ENCODE results near the gene ACYP2. TPM values are rescaled to one million over a fixed set of nuclear protein-coding genes. Genes with fewer than 3 reads are reported as not detected.

The ACYP2 gene
- total and polyA plus RNA-seq, 4 donors: 23.6 to 61.4 (median 43.1) TPM

GRCh38 chr2:54081574-54081973 is 33.8 kb upstream of the ACYP2 start:
- Histone ChIP-seq H3K27ac (ENCODE audit: low read depth, low read length) (no peak overlapping the region), H3K36me3 (ENCODE audit: control insufficient read depth, insufficient read depth, low read length) (no peaks in the 10 kb centered on the region), H3K9me3 (ENCODE audit: control insufficient read depth, insufficient read depth, low read length) (no peaks in the 10 kb centered on the region), H3K4me3 (ENCODE audit: low read depth, low read length) (no peak overlapping the region), H3K4me1 (ENCODE audit: control insufficient read depth, insufficient read depth, low read length) (peaks cover 3% of the 10 kb centered on the region), H3K27me3 (ENCODE audit: control insufficient read depth, insufficient read depth, low read length) (no peaks in the 10 kb centered on the region)
- 95% methylated on average over 3 of the region's 6 CpGs for WGBS (ENCODE audit: insufficient coverage)
- no peak for DNase-seq (ENCODE audit: low read depth in 4 of 6, low spot score in 6 of 6)

- 35% methylated on average over 6 of the region's 6 CpGs for WGBS (ENCODE audit: insufficient coverage)
- peaks cover 3% of the 10 kb centered on the region for H3K4me1 ChIP-seq (ENCODE audit: control insufficient read depth, insufficient read depth, low read length)
- no peaks in the 10 kb centered on the region for H3K9me3 ChIP-seq (ENCODE audit: control insufficient read depth, insufficient read depth, low read length)
- DNase-seq (ENCODE audit: low read depth in 4 of 6, low spot score in 6 of 6): peak in 5 of 6 donors; percentile 4 to 95 (median 66)
- H3K36me3 ChIP-seq (ENCODE audit: control insufficient read depth, insufficient read depth, low read length): no peaks in the 10 kb centered on the region
- H3K27ac ChIP-seq (ENCODE audit: low read depth, low read length): no peak overlapping the region
- no peaks in the 10 kb centered on the region for H3K27me3 ChIP-seq (ENCODE audit: control insufficient read depth, insufficient read depth, low read length)
- H3K4me3 ChIP-seq (ENCODE audit: low read depth, low read length): no peak overlapping the region
Observed at GRCh38 chr2:54083021-54083420, 32.4 kb upstream of the ACYP2 start.

GRCh38 chr2:54083445-54083844 is 32.0 kb upstream of the ACYP2 start:
- no peaks in the 10 kb centered on the region for H3K9me3 ChIP-seq (ENCODE audit: control insufficient read depth, insufficient read depth, low read length)
- peaks cover 3% of the 10 kb centered on the region for H3K4me1 ChIP-seq (ENCODE audit: control insufficient read depth, insufficient read depth, low read length)
- DNase-seq (ENCODE audit: low read depth in 4 of 6, low spot score in 6 of 6): no peak
- H3K27me3 ChIP-seq (ENCODE audit: control insufficient read depth, insufficient read depth, low read length): no peaks in the 10 kb centered on the region
- 0% methylated on average over 1 of the region's 1 CpG for WGBS (ENCODE audit: insufficient coverage)
- no peaks in the 10 kb centered on the region for H3K36me3 ChIP-seq (ENCODE audit: control insufficient read depth, insufficient read depth, low read length)
- no peak overlapping the region for H3K27ac ChIP-seq (ENCODE audit: low read depth, low read length)
- no peak overlapping the region for H3K4me3 ChIP-seq (ENCODE audit: low read depth, low read length)

- no peak overlapping the region for H3K4me3 ChIP-seq (ENCODE audit: low read depth, low read length)
- no peaks in the 10 kb centered on the region for H3K27me3 ChIP-seq (ENCODE audit: control insufficient read depth, insufficient read depth, low read length)
- 63% methylated on average over 1 of the region's 3 CpGs for WGBS (ENCODE audit: insufficient coverage)
- H3K36me3 ChIP-seq (ENCODE audit: control insufficient read depth, insufficient read depth, low read length): no peaks in the 10 kb centered on the region
- no peak overlapping the region for H3K27ac ChIP-seq (ENCODE audit: low read depth, low read length)
- peak in 2 of 6 donors; percentile 18 to 42 for DNase-seq (ENCODE audit: low read depth in 4 of 6, low spot score in 6 of 6)
- H3K4me1 ChIP-seq (ENCODE audit: control insufficient read depth, insufficient read depth, low read length): peaks cover 3% of the 10 kb centered on the region
- H3K9me3 ChIP-seq (ENCODE audit: control insufficient read depth, insufficient read depth, low read length): no peaks in the 10 kb centered on the region
Observed at GRCh38 chr2:54084600-54084999, 30.8 kb upstream of the ACYP2 start.

GRCh38 chr2:54085069-54085468 is 30.3 kb upstream of the ACYP2 start:
- DNase-seq (ENCODE audit: low read depth in 4 of 6, low spot score in 6 of 6): no peak
- no peaks in the 10 kb centered on the region for H3K9me3 ChIP-seq (ENCODE audit: control insufficient read depth, insufficient read depth, low read length)
- WGBS (ENCODE audit: insufficient coverage): no CpG with 5 or more reads among the region's 10 CpGs
- H3K4me3 ChIP-seq (ENCODE audit: low read depth, low read length): no peak overlapping the region
- peaks cover 3% of the 10 kb centered on the region for H3K4me1 ChIP-seq (ENCODE audit: control insufficient read depth, insufficient read depth, low read length)
- no peaks in the 10 kb centered on the region for H3K36me3 ChIP-seq (ENCODE audit: control insufficient read depth, insufficient read depth, low read length)
- H3K27ac ChIP-seq (ENCODE audit: low read depth, low read length): no peak overlapping the region
- H3K27me3 ChIP-seq (ENCODE audit: control insufficient read depth, insufficient read depth, low read length): no peaks in the 10 kb centered on the region

GRCh38 chr2:54086157-54086556 is 29.3 kb upstream of the ACYP2 start:
- H3K4me3 ChIP-seq (ENCODE audit: low read depth, low read length): no peak overlapping the region
- no CpG with 5 or more reads among the region's 2 CpGs for WGBS (ENCODE audit: insufficient coverage)
- H3K9me3 ChIP-seq (ENCODE audit: control insufficient read depth, insufficient read depth, low read length): no peaks in the 10 kb centered on the region
- no peak for DNase-seq (ENCODE audit: low read depth in 4 of 6, low spot score in 6 of 6)
- H3K4me1 ChIP-seq (ENCODE audit: control insufficient read depth, insufficient read depth, low read length): peaks cover 3% of the 10 kb centered on the region
- no peaks in the 10 kb centered on the region for H3K36me3 ChIP-seq (ENCODE audit: control insufficient read depth, insufficient read depth, low read length)
- H3K27ac ChIP-seq (ENCODE audit: low read depth, low read length): no peak overlapping the region
- H3K27me3 ChIP-seq (ENCODE audit: control insufficient read depth, insufficient read depth, low read length): no peaks in the 10 kb centered on the region

GRCh38 chr2:54088191-54088634 is 27.2 kb upstream of the ACYP2 start:
- Histone ChIP-seq H3K27me3 (ENCODE audit: control insufficient read depth, insufficient read depth, low read length) (no peaks in the 10 kb centered on the region), H3K9me3 (ENCODE audit: control insufficient read depth, insufficient read depth, low read length) (no peaks in the 10 kb centered on the region), H3K36me3 (ENCODE audit: control insufficient read depth, insufficient read depth, low read length) (no peaks in the 10 kb centered on the region), H3K4me1 (ENCODE audit: control insufficient read depth, insufficient read depth, low read length) (no peaks in the 10 kb centered on the region), H3K4me3 (ENCODE audit: low read depth, low read length) (no peak overlapping the region), H3K27ac (ENCODE audit: low read depth, low read length) (no peak overlapping the region)
- no peak for DNase-seq (ENCODE audit: low read depth in 4 of 6, low spot score in 6 of 6)
- 60% methylated on average over 1 of the region's 5 CpGs for WGBS (ENCODE audit: insufficient coverage)

GRCh38 chr2:54088719-54089118 is 26.7 kb upstream of the ACYP2 start:
- H3K27ac ChIP-seq (ENCODE audit: low read depth, low read length): no peak overlapping the region
- H3K36me3 ChIP-seq (ENCODE audit: control insufficient read depth, insufficient read depth, low read length): no peaks in the 10 kb centered on the region
- WGBS (ENCODE audit: insufficient coverage): no CpG with 5 or more reads among the region's 2 CpGs
- H3K9me3 ChIP-seq (ENCODE audit: control insufficient read depth, insufficient read depth, low read length): no peaks in the 10 kb centered on the region
- H3K4me1 ChIP-seq (ENCODE audit: control insufficient read depth, insufficient read depth, low read length): no peaks in the 10 kb centered on the region
- H3K4me3 ChIP-seq (ENCODE audit: low read depth, low read length): no peak overlapping the region
- H3K27me3 ChIP-seq (ENCODE audit: control insufficient read depth, insufficient read depth, low read length): no peaks in the 10 kb centered on the region
- no peak for DNase-seq (ENCODE audit: low read depth in 4 of 6, low spot score in 6 of 6)

- Histone ChIP-seq H3K27ac (ENCODE audit: low read depth, low read length) (no peak overlapping the region), H3K4me3 (ENCODE audit: low read depth, low read length) (no peak overlapping the region), H3K36me3 (ENCODE audit: control insufficient read depth, insufficient read depth, low read length) (no peaks in the 10 kb centered on the region), H3K27me3 (ENCODE audit: control insufficient read depth, insufficient read depth, low read length) (no peaks in the 10 kb centered on the region), H3K4me1 (ENCODE audit: control insufficient read depth, insufficient read depth, low read length) (no peaks in the 10 kb centered on the region), H3K9me3 (ENCODE audit: control insufficient read depth, insufficient read depth, low read length) (no peaks in the 10 kb centered on the region)
- DNase-seq (ENCODE audit: low read depth in 4 of 6, low spot score in 6 of 6): no peak
- 92% methylated on average over 6 of the region's 8 CpGs for WGBS (ENCODE audit: insufficient coverage)
Observed at GRCh38 chr2:54090521-54091117, 24.8 kb upstream of the ACYP2 start.

GRCh38 chr2:54092940-54093339 is 22.5 kb upstream of the ACYP2 start:
- H3K4me1 ChIP-seq (ENCODE audit: control insufficient read depth, insufficient read depth, low read length): no peaks in the 10 kb centered on the region
- no peaks in the 10 kb centered on the region for H3K9me3 ChIP-seq (ENCODE audit: control insufficient read depth, insufficient read depth, low read length)
- no peak overlapping the region for H3K27ac ChIP-seq (ENCODE audit: low read depth, low read length)
- no peak for DNase-seq (ENCODE audit: low read depth in 4 of 6, low spot score in 6 of 6)
- H3K27me3 ChIP-seq (ENCODE audit: control insufficient read depth, insufficient read depth, low read length): no peaks in the 10 kb centered on the region
- H3K36me3 ChIP-seq (ENCODE audit: control insufficient read depth, insufficient read depth, low read length): no peaks in the 10 kb centered on the region
- whole genome bisulfite sequencing (ENCODE audit: insufficient coverage): 0% methylated on average over 3 of the region's 4 CpGs
- no peak overlapping the region for H3K4me3 ChIP-seq (ENCODE audit: low read depth, low read length)
